Astrocyte (in vitro differentiated cells and primary cell): Measurements from ENCODE around the gene FLOT2. TPM values are rescaled to one million over a fixed set of nuclear protein-coding genes. Genes with fewer than 3 reads are reported as not detected.

Experiments used
- DNase-seq: peaks from one replicate; pipeline ENCODE4 v3.0.0-alpha.2; 2010; ENCODE audit warnings: low read depth
- FAIRE-seq: peaks from 2 replicates; lab custom pipeline; 2011; peaks lifted over from hg19 to GRCh38; lab: Jason Lieb, UNC
- H2AFZ ChIP-seq: 2 replicates; pipeline ENCODE4 v1.6.0; 2012; ENCODE audit warnings: low read depth, low read length, inconsistent platforms
- H3K27ac ChIP-seq: 2 replicates; pipeline ENCODE4 v1.5.1; 2011; ENCODE audit warnings: low read depth, low read length, inconsistent platforms
- H3K27me3 ChIP-seq: 2 replicates; pipeline ENCODE4 v1.6.0; 2011; ENCODE audit warnings: low read length, inconsistent platforms; ENCODE audit not compliant: insufficient read depth
- H3K36me3 ChIP-seq: 2 replicates; pipeline ENCODE4 v1.5.1; 2011; ENCODE audit warnings: low read length, inconsistent platforms; ENCODE audit not compliant: insufficient read depth
- H3K4me1 ChIP-seq: 2 replicates; pipeline ENCODE4 v1.5.1; 2011; ENCODE audit warnings: low read length, inconsistent platforms; ENCODE audit not compliant: insufficient read depth
- H3K4me2 ChIP-seq: 2 replicates; pipeline ENCODE4 v1.6.0; 2012; ENCODE audit warnings: low read length, inconsistent platforms
- H3K4me3 ChIP-seq: 2 replicates; pipeline ENCODE4 v1.5.1; 2011; ENCODE audit warnings: low read depth, mild to moderate bottlenecking, low read length, inconsistent platforms; ENCODE audit not compliant: insufficient read depth
- H3K79me2 ChIP-seq: 2 replicates; pipeline ENCODE4 v1.6.0; 2012; ENCODE audit warnings: mild to moderate bottlenecking, low read length, inconsistent platforms; ENCODE audit not compliant: insufficient read depth
- H3K9ac ChIP-seq: 2 replicates; pipeline ENCODE4 v1.6.0; 2012; ENCODE audit warnings: mild to moderate bottlenecking, low read length, inconsistent platforms
- H3K9me3 ChIP-seq: 2 replicates; pipeline ENCODE4 v1.5.1; 2012; ENCODE audit warnings: low read depth, mild to moderate bottlenecking, low read length, inconsistent platforms; ENCODE audit not compliant: insufficient read depth
- H4K20me1 ChIP-seq: 2 replicates; pipeline ENCODE4 v1.6.0; 2012; ENCODE audit warnings: low read length, inconsistent platforms; ENCODE audit not compliant: insufficient read depth
- H3K27ac Mint-ChIP-seq: one replicate; pipeline ENCODE4 v1.8.0; 2021; ENCODE audit warnings: mild to moderate bottlenecking, mixed read lengths; ENCODE audit not compliant: unreplicated experiment
- H3K27me3 Mint-ChIP-seq: one replicate; pipeline ENCODE4 v1.8.0; 2021; ENCODE audit warnings: low read depth, mixed read lengths; ENCODE audit not compliant: unreplicated experiment
- H3K36me3 Mint-ChIP-seq: one replicate; pipeline ENCODE4 v1.8.0; 2021; ENCODE audit warnings: low read depth, mixed read lengths; ENCODE audit not compliant: unreplicated experiment
- H3K4me1 Mint-ChIP-seq: one replicate; pipeline ENCODE4 v1.8.0; 2021; ENCODE audit warnings: low read depth, mixed read lengths; ENCODE audit not compliant: unreplicated experiment
- H3K4me3 Mint-ChIP-seq: one replicate; pipeline ENCODE4 v1.8.0; 2021; ENCODE audit warnings: mild to moderate bottlenecking, moderate library complexity, mixed read lengths; ENCODE audit not compliant: unreplicated experiment
- H3K9me3 Mint-ChIP-seq: one replicate; pipeline ENCODE4 v1.8.0; 2021; ENCODE audit warnings: mild to moderate bottlenecking, mixed read lengths; ENCODE audit not compliant: unreplicated experiment
- CTCF ChIP-seq: IDR thresholded peaks from 2 replicates; pipeline ENCODE4 v1.5.1; 2011; ENCODE audit warnings: low read depth, mild to moderate bottlenecking, inconsistent platforms, low read length, moderate library complexity; ENCODE audit not compliant: insufficient read depth
- EZH2 ChIP-seq: IDR thresholded peaks from 2 replicates; pipeline ENCODE4 v1.6.1; 2012; ENCODE audit warnings: mild to moderate bottlenecking, low read length, inconsistent platforms; ENCODE audit not compliant: insufficient read depth
- total RNA-seq: library from RNA; stranded (reverse); gene quantifications from 2 replicates; pipeline ENCODE4 v1.2.1, GENCODE V29; 2021

The FLOT2 gene
- total RNA-seq, 1 donor from 2014 or later: 84.4 TPM

GRCh38 chr17:28891201-28891600 lies 6.3 kb downstream of the FLOT2 start:
- no peak overlapping the region for H3K9ac ChIP-seq
- Mint-ChIP-seq H3K27me3 (no peaks in the 10 kb centered on the region), H3K27ac (no peak overlapping the region), H3K4me3 (no peak overlapping the region), H3K36me3 (peaks cover 9% of the 10 kb centered on the region), H3K4me1 (peaks cover 5% of the 10 kb centered on the region), H3K9me3 (no peaks in the 10 kb centered on the region)
- no peaks in the 10 kb centered on the region for H3K4me1 ChIP-seq
- no peaks in the 10 kb centered on the region for H3K36me3 ChIP-seq
- no peaks in the 10 kb centered on the region for H3K27me3 ChIP-seq
- H3K79me2 ChIP-seq: peaks cover 9% of the 10 kb centered on the region
- no peak overlapping the region for H2AFZ ChIP-seq
- DNase-seq (no peak), FAIRE-seq (no peak)
- no peaks in the 10 kb centered on the region for H3K9me3 ChIP-seq
- no peak overlapping the region for H3K4me2 ChIP-seq
- H4K20me1 ChIP-seq: peaks cover 32% of the 10 kb centered on the region
- TF ChIP-seq CTCF (no peak), EZH2 (no peak)
- H3K27ac ChIP-seq: no peak overlapping the region
- no peak overlapping the region for H3K4me3 ChIP-seq

- Mint-ChIP-seq H3K9me3 (no peaks in the 10 kb centered on the region), H3K4me3 (no peak overlapping the region), H3K4me1 (no peaks in the 10 kb centered on the region), H3K36me3 (peaks cover 11% of the 10 kb centered on the region), H3K27me3 (no peaks in the 10 kb centered on the region), H3K27ac (no peak overlapping the region)
- no peak overlapping the region for H2AFZ ChIP-seq
- no peak overlapping the region for H3K27ac ChIP-seq
- TF ChIP-seq EZH2 (no peak), CTCF (no peak)
- H3K4me3 ChIP-seq: no peak overlapping the region
- peaks cover 2% of the 10 kb centered on the region for H3K79me2 ChIP-seq
- H3K9ac ChIP-seq: no peak overlapping the region
- H4K20me1 ChIP-seq: peaks cover 21% of the 10 kb centered on the region
- FAIRE-seq: no peak
- no peaks in the 10 kb centered on the region for H3K27me3 ChIP-seq
- no peaks in the 10 kb centered on the region for H3K36me3 ChIP-seq
- no peak for DNase-seq
- no peaks in the 10 kb centered on the region for H3K9me3 ChIP-seq
- H3K4me1 ChIP-seq: no peaks in the 10 kb centered on the region
- no peak overlapping the region for H3K4me2 ChIP-seq
These were observed 7.5 kb downstream of the FLOT2 start for GRCh38 chr17:28889996-28890395.

GRCh38 chr17:28888832-28889231 lies 8.7 kb downstream of the FLOT2 start:
- Mint-ChIP-seq H3K27ac (no peak overlapping the region), H3K27me3 (no peaks in the 10 kb centered on the region), H3K4me1 (no peaks in the 10 kb centered on the region), H3K9me3 (no peaks in the 10 kb centered on the region), H3K36me3 (peaks cover 11% of the 10 kb centered on the region), H3K4me3 (no peak overlapping the region)
- H2AFZ ChIP-seq: no peak overlapping the region
- H4K20me1 ChIP-seq: peaks cover 21% of the 10 kb centered on the region
- H3K9me3 ChIP-seq: no peaks in the 10 kb centered on the region
- no peak overlapping the region for H3K9ac ChIP-seq
- no peak overlapping the region for H3K27ac ChIP-seq
- H3K36me3 ChIP-seq: no peaks in the 10 kb centered on the region
- FAIRE-seq (no peak), DNase-seq (no peak)
- H3K4me1 ChIP-seq: no peaks in the 10 kb centered on the region
- H3K4me2 ChIP-seq: no peak overlapping the region
- H3K27me3 ChIP-seq: no peaks in the 10 kb centered on the region
- peaks cover 2% of the 10 kb centered on the region for H3K79me2 ChIP-seq
- H3K4me3 ChIP-seq: no peak overlapping the region
- TF ChIP-seq CTCF: no peak
- no peak for TF ChIP-seq EZH2
